NCI-H2196 treated with DMSO at 0.1 percent for 48 hours (cell line): ENCODE measurements around the gene FCHSD2.
"Not testable (repeated sequence)": the region's sequence is repeated elsewhere in the genome, so short reads cannot be mapped to it uniquely, and the experiment has no call there.

Experiments used
- DNase-seq: peaks from one replicate; lab custom pipeline; 2025; ENCODE audit not compliant: unreplicated experiment; lab: John Stamatoyannopoulos, UW

Gene FCHSD2

GRCh38 chr11:72850832-72851231, 291.3 kb downstream of the FCHSD2 start:
- no peak for DNase-seq

DNA sequence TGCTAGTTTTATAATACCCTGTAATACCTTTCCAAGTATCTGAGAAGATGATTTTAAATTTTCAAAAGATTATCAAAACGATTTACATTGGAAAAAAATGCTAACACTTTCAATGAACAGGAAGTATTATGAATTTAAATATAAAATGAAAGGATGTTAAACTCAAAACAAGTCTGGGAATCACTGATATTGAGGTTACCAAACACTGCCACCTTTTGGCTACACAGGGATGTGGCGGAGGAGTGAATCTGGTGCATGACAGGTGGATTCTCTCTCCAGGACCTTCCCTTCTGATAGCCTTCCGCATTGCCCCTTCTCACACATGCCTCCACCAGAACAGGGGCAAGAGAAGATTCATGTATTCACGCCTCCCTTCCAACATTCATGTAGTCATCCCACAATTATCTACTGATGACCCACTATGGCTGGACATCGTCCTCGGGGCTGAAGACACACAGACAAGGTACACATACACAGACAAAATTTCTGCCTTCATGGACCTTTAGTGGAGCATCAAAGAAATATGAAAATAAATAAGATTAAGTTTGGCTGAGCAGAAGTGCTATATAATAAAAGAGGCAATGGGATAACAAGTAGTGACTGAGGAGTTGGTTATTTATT, 293.2 kb downstream of the FCHSD2 start:
- DNase-seq, result peak; percentile 15

DNA sequence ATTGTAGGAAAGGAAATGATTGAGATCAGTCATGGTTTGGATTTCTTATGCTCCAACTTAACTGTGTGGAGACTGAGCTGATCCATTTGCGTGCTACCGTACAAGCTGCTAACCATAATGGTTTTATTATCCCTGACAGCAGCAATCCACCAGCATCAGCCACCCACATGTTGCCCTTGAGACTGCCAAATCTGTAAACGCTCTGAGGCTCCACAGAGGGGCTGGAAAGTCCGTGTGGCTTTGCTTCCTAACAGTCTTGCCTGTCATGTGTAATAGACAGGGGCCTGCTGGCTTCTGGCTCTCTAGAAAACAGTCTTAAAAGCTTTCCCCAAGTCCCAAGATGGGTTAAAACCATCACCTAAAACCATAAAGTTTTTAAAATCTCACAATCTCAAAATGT, 297.8 kb downstream of the FCHSD2 start:
- no peak for DNase-seq

GRCh38 chr11:72842653-72843330, 299.3 kb downstream of the FCHSD2 start:
- no peak for DNase-seq

DNA sequence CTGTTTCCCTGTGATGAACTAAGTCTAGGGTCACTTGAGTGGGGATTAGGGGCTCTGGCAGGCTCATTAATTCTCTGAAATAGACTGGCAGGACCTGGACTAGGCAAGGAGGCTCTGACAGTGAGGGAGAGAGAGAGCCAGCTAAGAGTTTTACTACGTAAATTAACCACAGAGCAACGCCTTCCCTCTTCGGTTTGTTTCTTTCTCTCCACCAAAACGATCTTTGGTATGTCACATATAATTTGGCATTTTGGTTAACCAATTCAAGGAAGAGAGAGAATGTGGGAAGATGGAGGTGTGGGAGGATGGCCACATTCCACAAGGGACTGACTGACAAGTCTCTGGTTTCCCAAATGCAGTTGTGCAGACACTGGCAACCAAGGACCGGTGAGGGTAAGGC, 300.0 kb downstream of the FCHSD2 start:
- no peak for DNase-seq

DNA sequence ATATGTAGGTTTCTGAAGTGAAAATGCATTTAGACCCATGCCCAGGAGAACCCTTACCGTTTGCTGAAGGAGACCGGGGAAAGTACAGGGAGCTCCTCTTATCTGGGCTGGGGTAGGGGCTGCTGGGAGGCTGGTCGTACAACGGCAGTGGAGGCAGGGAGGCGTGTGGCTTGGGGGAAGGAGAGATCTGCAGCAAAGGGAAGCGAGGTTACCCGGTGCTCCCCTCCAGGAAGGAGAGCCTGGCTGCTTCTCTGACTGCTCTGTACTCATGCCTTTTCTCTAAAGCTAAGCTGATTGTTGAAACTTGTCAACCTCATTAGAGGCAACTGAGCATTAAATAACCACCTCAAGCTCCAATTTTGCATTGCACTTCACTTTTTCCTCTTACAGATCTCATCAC, 300.7 kb downstream of the FCHSD2 start:
- no peak for DNase-seq

DNA sequence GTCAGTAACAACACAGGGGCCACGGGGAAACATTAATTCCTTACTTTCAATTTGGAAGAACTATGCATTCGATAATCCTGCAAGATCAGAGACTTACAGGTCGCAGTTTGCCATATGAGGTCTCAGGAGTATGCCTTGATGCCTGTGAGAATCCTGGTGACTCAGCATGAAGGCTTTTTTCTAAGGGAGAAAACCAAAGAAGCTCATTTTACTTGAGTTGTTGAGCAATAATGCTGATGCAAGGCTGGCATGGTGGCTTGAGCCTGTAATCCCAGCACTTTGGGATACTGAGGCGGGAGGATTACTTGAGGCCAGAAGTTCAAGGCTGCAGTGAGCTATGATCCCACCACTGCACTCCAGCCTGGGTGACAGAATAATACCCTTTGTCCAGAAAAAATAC, 301.3 kb downstream of the FCHSD2 start:
- DNase-seq, result no peak

- no peak for DNase-seq
Measured at GRCh38 chr11:72838691-72839305, 303.3 kb downstream of the FCHSD2 start.

GRCh38 chr11:72836111-72836510, 306.0 kb downstream of the FCHSD2 start:
- DNase-seq, result no peak

DNA sequence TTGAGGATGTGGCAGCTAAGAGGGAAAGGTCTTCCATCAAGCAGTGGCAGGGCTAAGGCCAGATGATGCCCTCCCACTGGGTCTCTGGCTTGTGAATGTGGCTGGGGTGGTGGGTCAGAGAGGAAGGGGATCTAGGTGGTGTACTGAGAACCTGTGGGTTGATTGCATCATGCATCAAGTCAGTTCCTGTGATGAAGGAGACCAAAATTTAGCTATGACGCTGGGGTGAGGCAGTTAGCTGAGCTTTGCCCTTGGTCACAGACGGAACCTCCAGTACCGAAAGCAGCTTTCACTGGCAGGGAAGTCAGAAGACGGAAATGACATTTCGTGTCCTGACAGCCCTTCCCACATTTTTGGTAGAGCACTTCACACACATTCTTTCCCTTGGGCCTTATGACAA, 307.2 kb downstream of the FCHSD2 start:
- DNase-seq, result no peak

DNA sequence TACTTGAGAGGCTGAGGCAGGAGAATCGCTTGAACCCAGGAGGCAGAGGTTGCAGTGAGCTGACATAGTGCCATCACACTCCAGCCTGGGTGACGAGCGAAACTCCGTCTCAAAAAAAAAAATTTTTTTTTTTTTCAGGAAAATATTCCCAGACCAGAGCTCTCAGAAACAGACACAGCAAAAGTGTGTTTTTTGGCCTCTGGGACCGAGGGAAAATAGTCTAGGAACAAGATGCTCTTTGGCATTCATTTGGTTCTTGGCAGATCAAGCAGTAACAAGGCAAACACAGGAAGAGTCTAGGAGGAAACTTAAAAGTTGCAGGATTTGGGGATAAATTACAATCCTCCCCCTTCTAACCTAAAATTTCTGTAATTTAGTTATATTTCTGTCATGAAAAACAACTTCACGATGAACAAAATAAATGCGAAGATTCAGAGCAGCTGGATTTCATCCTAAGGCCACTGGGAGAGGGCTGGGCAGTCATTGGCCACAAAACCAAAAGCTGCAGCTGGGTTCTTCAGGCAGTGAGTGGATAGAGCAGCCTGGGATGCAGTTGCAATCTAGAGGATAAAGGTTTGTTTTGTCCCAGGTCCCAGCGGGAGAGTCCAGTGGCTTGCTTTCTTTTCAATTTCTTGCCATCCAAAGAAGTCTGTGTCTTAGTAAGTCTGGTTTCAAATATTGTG, 308.2 kb downstream of the FCHSD2 start:
- DNase-seq, result no peak

GRCh38 chr11:72833083-72833733, 308.9 kb downstream of the FCHSD2 start:
- no peak for DNase-seq

GRCh38 chr11:72832301-72833082, 309.6 kb downstream of the FCHSD2 start:
- no peak for DNase-seq

- DNase-seq, result peak; percentile 52
Measured at GRCh38 chr11:72831521-72832300, 310.4 kb downstream of the FCHSD2 start.

- DNase-seq, result no peak
Measured at GRCh38 chr11:72829884-72830533, 312.1 kb downstream of the FCHSD2 start.

DNA sequence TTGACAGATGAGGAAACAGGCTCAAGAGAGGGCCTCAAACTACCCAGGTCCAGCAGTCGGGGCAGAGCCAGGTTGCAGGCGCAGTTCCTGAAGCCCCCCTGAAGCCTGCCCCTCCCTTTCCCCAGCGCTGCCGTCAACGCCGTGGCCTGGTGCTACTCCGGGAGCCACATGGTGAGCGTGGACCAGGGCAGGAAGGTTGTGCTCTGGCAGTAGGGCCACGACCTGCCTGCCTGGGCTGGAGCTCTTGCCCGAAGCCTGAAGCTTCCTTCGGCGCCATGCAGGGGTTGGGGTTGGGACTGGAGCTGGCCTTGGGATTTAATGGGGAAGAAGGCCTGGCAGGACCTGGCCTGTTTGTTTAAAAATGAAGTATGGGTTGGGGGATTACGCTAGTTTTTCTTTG, 312.9 kb downstream of the FCHSD2 start:
- no peak for DNase-seq

GRCh38 chr11:72828692-72829101, 313.4 kb downstream of the FCHSD2 start:
- no peak for DNase-seq

DNA sequence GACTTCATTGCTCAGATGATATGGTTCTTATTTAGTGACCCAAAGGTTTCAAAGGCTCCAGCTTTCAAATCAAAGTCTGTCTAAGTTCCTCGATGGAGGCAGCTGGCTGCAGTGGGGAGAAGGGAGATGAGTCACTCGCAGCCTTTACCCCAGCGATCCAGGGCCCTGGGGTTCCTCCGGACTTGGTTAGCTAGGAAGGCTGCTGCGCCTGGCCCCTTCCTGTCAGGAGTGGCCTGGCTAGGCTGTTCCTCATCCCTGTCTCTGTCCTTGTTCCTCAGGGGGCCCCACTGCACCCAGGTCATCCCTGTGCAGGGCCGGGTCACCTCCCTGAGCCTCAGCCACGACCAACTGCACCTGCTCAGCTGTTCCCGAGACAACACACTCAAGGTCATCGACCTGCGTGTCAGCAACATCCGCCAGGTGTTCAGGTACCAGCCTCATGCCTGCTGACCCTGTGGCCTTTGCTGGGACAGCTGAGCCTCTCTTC, 314.0 kb downstream of the FCHSD2 start:
- DNase-seq, result no peak

DNA sequence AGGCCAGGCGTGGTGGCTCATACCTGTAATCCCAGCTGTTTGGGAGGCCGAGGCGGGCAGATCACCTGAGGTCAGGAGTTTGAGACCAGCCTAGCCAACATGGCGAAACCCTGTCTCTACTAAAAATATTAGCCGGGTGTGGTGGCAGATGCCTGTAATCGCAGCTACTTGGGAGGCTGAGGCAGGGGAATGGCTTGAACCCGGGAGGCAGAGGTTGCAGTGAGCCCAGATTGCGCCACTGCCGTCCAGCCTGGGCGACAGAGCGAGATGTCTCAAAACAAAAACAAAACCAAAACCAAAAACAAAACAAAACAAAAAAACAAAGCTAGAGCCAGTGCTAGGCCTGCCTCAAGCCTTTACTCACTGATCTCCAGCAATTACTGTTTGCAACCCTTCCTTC, 314.5 kb downstream of the FCHSD2 start:
- DNase-seq, result not testable (repeated sequence)
